GM10847 (cell line): Measurements from ENCODE around the gene PRAMEF12.

Source experiments
- POLR2A ChIP-seq: IDR thresholded peaks from 2 replicates; pipeline ENCODE4 v1.6.1; 2011; ENCODE audit not compliant: insufficient read length; ENCODE audit errors: extremely low read depth

The PRAMEF12 gene

DNA sequence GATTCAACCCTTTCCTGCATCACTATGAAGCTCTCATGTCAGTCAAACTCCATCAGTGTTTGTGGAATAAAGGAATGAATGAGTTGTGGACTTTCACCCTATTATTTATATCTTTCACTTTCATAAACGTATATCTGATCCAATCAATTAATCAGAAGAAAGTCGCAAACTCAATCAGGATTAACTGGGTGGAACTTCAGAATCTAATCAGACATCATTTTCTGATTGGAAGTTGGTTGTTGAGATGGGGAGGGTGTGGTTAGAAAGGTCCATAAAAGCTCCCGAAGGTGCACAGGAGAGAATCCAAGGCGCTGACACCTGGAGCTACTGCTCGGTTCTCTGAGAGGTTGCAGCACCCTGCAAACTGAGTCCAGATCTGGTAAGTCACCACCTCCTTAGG is at the start of gene PRAMEF12:
PRAMEF12 (plus strand) TSS at position 301 of the 400 bp plus-strand sequence. CDS start 1,130 bp downstream, outside the sequence.
- no peak for TF ChIP-seq POLR2A

DNA sequence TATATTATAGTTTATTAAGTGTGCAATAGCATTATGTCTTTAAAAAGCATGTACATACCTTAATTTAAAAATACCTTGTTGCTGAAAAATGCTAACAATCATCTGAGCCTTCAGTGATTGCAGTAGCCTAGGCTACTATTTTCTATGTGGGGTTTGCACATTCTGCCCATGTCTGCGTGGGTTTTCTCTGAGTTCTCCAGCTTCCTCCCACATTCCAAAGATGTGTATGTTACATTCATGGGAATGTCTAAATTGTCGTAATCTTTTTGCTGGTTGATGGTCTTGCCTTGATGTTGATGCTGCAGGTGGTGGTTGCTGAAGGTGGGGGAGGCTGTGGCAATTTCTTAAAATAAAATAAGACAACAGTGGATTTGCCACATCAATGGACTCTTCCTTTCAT is 45.1 kb upstream of the PRAMEF12 start:
- no peak for TF ChIP-seq POLR2A

GRCh38 chr1:12730156-12730555 is 43.4 kb upstream of the PRAMEF12 start:
- no peak for TF ChIP-seq POLR2A

GRCh38 chr1:12734651-12735050 is 38.9 kb upstream of the PRAMEF12 start:
- no peak for TF ChIP-seq POLR2A

- no peak for TF ChIP-seq POLR2A
Observed at GRCh38 chr1:12738934-12739333, 34.6 kb upstream of the PRAMEF12 start.

GRCh38 chr1:12739613-12740012 is 33.9 kb upstream of the PRAMEF12 start:
- no peak for TF ChIP-seq POLR2A

DNA sequence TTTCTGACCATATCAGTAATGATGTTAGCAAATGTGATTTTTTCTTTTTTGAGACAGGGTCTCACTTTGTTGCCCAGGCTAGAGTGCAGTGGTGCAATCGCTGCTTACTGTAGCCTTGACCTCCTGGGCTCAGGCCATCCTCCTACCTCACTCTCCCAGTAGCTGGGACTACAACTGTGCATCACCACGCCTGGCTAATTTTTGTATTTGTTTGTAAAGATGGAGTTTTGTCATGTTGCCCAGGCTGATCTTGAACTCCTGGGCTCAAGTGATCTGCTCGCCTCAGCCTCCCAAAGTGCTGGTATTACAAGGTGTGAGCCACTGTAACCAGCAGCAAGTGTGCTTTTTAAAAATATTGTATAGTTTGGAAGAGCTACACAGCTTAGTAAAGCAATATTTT is 31.6 kb upstream of the PRAMEF12 start:
- no peak for TF ChIP-seq POLR2A

- no peak for TF ChIP-seq POLR2A
Observed at GRCh38 chr1:12745126-12745991, 28.2 kb upstream of the PRAMEF12 start.

DNA sequence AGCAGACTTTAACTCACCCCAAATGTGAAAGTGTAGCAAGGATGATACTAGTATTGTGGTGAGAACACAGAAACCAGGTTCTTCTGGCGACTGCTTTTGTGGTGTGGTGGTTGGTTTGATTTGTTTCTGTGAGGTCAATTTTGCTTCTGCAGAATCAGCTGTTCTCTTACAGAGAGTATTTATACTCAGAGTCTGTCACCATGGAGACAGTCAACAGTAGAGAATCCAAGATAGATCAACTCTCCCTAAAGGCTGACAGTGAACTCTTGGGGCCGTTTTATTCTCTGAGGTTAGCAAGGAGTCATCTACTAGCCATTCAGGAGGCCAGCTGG is 27.6 kb upstream of the PRAMEF12 start, which contains the start of gene CFAP107:
CFAP107 (plus strand) TSS at position 209 of the 332 bp plus-strand sequence. CDS start 231 bp downstream, outside the sequence.
- TF ChIP-seq POLR2A = no peak

- TF ChIP-seq POLR2A = no peak
Observed at GRCh38 chr1:12748778-12749355, 24.7 kb upstream of the PRAMEF12 start.

GRCh38 chr1:12754738-12755137 is 18.8 kb upstream of the PRAMEF12 start:
- TF ChIP-seq POLR2A = no peak

DNA sequence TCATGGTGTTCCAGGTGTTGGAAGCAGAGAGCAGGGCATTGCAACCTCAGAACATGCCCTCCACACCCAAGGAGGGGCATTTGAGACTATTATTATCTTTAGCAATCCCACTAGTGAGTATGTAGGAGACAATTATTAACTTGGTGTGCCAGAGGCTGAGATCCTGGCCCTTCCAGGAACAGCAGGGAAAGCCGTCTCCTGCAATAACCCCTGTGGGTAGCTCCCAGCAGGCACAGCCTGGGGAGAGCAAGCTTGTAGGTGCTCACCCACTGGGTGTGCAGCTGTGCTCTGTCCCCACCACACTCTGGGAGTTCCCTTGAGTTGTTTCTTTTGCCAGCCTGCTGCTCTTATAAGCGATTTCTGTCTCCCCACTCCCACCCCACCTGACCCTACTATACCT is 17.3 kb upstream of the PRAMEF12 start:
- TF ChIP-seq POLR2A = no peak

DNA sequence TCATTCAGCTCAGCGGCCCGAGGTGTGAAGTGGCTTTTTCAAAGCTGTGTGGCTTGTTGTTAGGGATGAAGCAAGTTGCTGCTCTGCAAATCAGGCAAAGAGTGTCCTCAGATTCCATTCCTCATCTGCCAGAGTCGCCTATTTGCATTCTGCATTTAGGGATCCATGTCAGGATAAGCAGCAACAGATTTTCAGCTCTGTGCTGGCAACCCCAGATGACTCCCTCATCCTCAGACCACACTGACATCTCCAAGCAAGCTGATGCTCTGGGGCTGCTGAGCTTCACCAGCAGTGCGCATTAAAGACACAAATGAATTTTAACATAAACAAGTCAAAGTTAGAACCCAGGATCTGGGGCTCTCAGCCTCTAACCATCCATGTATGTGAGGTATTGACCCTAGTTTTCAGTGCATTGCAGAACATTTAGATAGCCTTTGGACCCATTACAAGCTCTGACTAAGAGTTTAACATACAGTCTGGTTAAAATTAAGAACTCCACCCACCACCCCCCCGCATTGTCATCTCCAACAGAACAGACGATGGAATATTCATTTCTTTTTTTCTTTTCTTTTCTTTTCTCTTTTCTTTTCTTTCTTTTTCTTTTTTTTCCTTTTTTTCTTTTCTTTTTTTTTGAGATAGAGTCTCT is 16.6 kb upstream of the PRAMEF12 start:
- TF ChIP-seq POLR2A = no peak

- TF ChIP-seq POLR2A = no peak
Observed at GRCh38 chr1:12757836-12758235, 15.7 kb upstream of the PRAMEF12 start.

GRCh38 chr1:12760256-12760795 is 13.2 kb upstream of the PRAMEF12 start:
- no peak for TF ChIP-seq POLR2A

DNA sequence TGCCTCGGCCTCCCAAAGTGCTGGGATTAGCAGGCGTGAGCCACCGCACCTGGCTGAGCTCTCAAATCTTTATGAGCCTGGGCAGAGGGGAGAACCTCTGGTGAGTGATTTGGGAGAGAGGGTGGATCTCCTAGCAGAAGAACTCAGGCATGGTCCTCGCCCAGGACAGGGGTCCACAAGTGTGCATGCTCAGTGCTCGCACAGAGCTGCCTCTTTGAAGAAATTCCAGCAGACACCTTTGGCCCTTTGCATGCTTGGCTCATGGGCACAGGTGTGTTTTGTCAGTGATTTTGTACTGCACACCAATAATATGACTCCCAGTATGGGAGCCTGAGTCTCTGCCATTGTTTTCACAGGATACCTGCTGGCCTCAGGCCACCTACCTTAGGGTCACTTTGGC is 11.8 kb upstream of the PRAMEF12 start:
- TF ChIP-seq POLR2A = no peak
